NCI-H345 treated with DMSO at 0.1 percent for 48 hours (cell line): ENCODE measurements around the gene TXNRD3.
"Not testable (repeated sequence)": the region's sequence is repeated elsewhere in the genome, so short reads cannot be mapped to it uniquely, and the experiment has no call there.

Source experiments
- DNase-seq: peaks from one replicate; lab custom pipeline; 2025; ENCODE audit not compliant: unreplicated experiment; lab: John Stamatoyannopoulos, UW

The TXNRD3 gene

GRCh38 chr3:126649556-126650092 lies 5.3 kb downstream of the TXNRD3 start:
- DNase-seq: no peak

DNA sequence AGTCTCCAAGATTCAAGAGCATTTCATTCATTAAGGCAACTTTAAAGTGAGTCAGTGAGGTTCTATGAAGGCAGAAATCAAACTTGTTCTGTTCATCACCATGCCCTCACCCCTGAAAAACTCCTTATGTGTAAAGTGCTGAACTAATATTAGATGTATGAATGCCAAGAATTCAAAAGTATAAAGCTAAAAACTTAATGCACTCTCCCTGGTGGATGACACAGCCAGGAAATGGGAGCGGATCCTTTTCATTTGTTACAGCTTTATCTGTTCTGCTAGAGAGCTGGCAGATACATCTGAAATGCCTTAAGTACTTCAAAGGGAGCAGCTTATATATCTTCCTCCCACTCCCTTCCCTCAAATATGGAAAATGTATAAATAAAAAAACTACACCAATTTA lies 8.2 kb downstream of the TXNRD3 start:
- DNase-seq: no peak

- DNase-seq: no peak
Measured at GRCh38 chr3:126644615-126645014, 10.3 kb downstream of the TXNRD3 start.

DNA sequence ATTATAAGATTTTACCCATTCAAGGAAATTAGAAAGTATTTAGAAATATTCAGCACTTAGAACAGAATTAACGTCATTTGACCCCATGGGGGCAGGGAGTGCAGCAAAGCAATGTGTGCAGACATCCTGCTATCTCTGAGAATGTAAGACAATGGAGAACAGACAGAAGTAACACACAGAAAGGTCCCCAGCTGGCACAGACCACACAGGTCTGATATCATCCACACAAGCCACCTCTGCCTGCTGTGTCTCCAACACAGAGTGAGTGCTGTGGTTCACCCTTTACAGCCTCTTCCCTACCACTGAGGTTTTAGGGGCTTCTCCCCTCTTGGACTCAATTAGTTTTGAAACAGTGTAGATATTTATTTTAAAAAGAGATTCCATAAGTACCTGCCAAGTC lies 16.1 kb downstream of the TXNRD3 start:
- DNase-seq: no peak

DNA sequence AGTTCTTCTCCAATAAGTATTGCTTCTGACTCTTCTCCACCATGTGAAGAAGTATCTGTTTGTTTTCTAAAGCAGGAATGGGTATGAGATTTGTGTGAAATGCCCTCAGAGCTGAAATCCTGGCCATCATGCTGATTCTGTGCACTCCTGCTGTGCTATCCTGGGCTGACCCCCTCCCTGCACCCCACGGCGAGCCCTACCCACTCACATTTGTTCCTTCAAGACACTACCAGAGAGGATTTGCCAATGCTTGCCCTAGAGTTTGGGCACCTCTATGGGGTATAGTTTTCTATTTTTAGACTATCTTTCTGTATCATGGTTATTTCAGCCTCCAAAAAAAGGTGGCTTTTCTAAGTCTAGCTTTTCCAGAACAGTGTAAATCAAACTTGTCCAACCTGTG lies 18.5 kb downstream of the TXNRD3 start:
- no peak for DNase-seq

- no peak for DNase-seq
Measured at GRCh38 chr3:126634803-126635202, 20.1 kb downstream of the TXNRD3 start.

DNA sequence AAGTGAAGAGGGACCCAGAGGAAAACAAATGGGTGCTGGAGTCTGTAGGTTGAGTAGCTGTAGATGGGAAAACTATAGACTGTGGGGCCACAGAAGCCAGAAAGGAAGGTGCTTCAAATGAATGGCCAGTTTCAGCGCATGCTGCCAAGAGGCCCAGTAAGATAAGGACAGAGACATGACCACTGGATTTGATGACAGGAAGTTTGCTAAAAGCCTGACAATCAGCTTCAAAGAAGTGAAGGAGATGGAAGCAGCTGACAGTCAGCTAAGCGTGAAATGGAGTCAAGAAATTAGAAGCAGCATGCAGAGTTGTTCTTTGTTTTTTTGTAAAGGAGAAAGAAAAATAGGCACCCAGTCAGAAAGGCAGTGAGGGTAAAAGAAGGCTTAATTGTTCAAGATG lies 24.9 kb downstream of the TXNRD3 start:
- DNase-seq: no peak

DNA sequence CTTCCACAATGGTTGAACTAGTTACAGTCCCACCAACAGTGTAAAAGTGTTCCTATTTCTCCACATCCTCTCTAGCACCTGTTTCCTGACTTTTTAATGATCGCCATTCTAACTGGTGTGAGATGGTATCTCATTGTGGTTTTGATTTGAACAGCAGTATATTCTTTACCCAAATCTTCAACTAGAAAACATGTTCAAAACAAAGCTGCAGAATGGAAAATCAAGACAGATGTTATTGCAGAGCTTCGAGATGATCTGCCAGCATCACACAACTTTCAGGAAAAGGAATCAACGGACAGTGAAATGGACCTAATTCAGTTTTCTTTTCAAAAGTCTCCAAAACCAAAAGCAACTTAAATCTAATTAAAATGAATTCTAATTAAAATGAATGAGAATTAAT lies 29.2 kb downstream of the TXNRD3 start:
- not testable (repeated sequence) for DNase-seq

DNA sequence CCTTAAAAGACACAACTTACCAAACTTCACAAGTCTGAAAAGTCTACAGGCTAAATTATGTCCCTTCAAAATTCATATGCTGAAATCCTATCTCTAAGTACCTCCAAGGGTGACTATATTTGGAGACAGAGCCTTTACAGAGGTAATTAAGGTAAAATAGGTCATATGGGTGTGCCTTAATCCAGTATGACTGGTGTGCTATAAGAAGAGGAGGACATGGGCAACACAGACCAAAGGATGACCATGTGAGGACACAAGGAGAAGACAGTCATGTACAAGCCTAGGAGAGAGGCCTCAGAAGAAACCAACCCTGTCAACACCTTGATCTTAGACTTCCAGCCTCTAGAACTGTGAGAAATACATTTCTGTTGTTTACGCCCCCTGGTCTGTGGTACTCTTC lies 32.2 kb downstream of the TXNRD3 start:
- DNase-seq: no peak

DNA sequence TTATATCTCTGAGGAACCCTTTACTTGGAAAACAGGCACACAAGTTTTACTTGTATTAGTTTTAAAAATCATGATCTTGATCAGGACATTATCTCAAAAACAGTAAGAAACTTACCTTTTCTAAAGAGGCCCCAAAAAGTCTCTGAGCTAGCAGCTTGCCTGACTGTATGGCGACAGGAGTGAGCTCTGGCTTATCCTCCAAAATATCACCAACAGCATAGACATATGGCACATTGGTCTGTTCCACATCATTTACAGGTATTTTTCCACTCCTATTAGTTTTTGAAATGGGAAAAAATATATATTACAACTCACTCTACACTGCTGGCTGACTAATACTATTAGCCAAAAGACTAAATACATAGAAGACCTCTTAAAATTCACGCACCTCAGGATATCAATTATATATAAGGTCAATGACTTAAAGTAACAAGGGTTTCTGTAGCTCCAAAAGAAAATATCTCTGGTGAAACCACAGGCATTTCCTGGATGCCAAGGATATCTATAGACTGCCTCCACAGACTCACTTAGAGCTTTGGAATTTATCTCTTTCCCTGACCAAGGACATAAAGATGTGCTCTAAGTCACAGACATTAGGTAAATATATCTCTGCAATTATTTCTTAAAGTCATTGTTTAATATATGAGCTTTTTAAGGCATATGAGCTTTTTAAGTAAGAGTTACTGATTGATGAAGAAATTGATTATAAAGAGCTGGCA lies 33.1 kb downstream of the TXNRD3 start:
- DNase-seq: no peak

- DNase-seq: no peak
Measured at GRCh38 chr3:126621171-126621570, 33.8 kb downstream of the TXNRD3 start.

GRCh38 chr3:126620738-126621137 lies 34.2 kb downstream of the TXNRD3 start:
- DNase-seq: no peak

GRCh38 chr3:126618760-126619159 lies 36.2 kb downstream of the TXNRD3 start:
- DNase-seq: no peak

- no peak for DNase-seq
Measured at GRCh38 chr3:126618021-126618420, 36.9 kb downstream of the TXNRD3 start.

- no peak for DNase-seq
Measured at GRCh38 chr3:126617571-126617970, 37.4 kb downstream of the TXNRD3 start.

- DNase-seq: no peak
Measured at GRCh38 chr3:126616931-126617330, 38.0 kb downstream of the TXNRD3 start.

- DNase-seq: no peak
Measured at GRCh38 chr3:126613479-126614188, 41.3 kb downstream of the TXNRD3 start.

DNA sequence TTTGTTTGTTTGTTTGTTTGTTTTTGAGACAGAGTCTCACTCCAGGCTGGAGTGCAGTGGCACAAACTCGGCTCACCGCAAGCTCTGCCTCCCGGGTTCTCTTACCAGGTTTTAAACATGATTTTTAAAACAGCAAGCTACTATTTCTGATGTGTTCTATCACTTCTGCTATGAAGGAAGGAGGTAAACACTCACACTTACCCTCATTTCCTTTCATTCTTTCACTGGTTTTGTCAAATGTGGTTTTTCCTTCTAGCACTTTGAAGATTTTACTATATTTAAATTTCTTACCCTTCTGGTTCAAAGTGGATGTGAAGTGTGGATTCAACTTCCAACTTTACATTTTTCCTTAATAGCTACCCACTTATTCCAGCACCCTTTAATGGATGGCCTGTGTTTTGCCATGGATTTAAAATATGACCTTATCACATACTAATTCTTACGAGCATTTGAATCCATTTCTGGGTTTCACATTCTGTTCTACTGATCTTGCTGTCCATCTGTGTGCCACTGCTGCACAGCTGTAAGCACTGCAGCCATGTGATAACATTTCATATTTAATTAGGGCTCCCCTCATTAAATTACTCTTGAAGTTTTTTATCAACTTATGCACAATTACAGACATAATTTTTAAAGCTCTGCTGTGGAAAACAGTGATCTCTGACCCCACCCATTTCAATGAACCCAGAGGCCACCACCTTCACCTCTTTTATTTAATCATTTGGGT lies 42.3 kb downstream of the TXNRD3 start:
- no peak for DNase-seq

DNA sequence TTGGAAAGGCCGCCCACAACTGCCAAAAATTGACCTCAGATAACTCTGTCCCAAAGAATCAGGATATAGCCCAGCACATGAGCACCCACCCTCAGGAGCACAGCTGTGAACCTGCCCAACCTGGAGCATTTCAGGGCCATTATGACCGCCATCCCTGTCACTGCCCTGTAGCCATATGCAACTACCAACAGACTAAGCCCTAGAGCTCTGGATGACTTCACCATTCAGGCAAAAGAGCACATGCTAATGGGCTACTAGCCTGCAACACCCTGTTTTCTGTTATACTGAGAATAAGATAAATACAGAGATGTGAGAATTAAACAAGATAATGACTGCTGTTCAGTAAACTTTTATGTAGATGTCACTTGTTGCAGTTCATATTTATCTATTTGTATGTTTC lies 45.0 kb downstream of the TXNRD3 start:
- no peak for DNase-seq

DNA sequence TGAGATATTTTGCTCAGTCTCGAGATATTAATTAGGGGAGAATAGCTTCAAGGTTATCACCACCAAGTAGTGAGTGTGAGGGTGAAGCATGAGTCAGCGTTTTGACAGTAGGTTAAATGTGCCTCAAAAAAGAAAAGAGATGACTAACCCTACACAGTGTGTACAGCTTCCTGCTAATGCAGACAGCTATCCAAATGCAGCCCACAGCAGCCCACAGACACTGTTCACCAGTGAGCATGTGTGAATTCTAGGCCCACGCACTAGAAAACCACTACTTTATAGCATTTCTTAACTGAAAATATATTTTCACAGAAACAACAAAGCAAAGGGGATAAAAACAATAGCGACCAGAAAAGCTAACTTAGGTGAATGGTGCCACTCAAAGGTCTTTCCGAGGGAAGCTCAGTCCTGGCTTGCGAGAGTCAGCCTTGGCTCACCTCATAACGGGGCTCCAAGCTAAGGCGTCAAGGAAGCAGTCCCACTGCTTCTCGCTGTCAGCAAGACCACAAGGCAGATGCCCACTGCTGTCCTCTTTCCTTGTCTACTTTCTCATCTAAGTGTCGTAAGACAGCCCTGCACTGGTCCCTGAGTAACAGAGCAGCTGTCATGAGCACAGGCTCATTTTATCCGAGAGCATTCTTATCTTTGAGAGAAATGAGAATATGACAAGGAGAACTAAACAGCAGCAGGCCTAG lies 47.6 kb downstream of the TXNRD3 start:
- DNase-seq: no peak

GRCh38 chr3:126606001-126606400 lies 48.9 kb downstream of the TXNRD3 start:
- DNase-seq: no peak
